ACC112 (cell line): ENCODE data around the gene CELSR1.
A peak's percentile ranks its signal among the peaks of the same experiment; 100 is the strongest.

Source experiments
- H2AFZ ChIP-seq: fragments of 200-600 bp; sonication (generic); one replicate; pipeline ENCODE4 v1.6.0; 2017; ENCODE audit warnings: antibody characterized with exemption, low read length; ENCODE audit not compliant: unreplicated experiment
- H3K27ac ChIP-seq: fragments of 200-600 bp; sonication (generic); 2 replicates; pipeline ENCODE4 v1.5.1; 2014; ENCODE audit warnings: low read depth, mild to moderate bottlenecking, antibody characterized with exemption, low read length, moderate library complexity
- H3K27me3 ChIP-seq: fragments of 200-600 bp; sonication (generic); 2 replicates; pipeline ENCODE4 v1.6.1; 2014; ENCODE audit warnings: mild to moderate bottlenecking, antibody characterized with exemption, low read length, moderate library complexity, mixed read lengths; ENCODE audit not compliant: insufficient read depth
- H3K36me3 ChIP-seq: fragments of 200-600 bp; sonication (generic); 2 replicates; pipeline ENCODE4 v1.6.1; 2016; ENCODE audit warnings: mild to moderate bottlenecking, antibody characterized with exemption, low read length, moderate library complexity, mixed read lengths; ENCODE audit not compliant: insufficient read depth
- H3K4me1 ChIP-seq: fragments of 200-600 bp; sonication (generic); one replicate; pipeline ENCODE4 v1.6.1; 2016; ENCODE audit warnings: low read length, mixed read lengths; ENCODE audit not compliant: insufficient read depth, unreplicated experiment, control insufficient read depth
- H3K4me3 ChIP-seq: fragments of 200-600 bp; sonication (generic); 2 replicates; pipeline ENCODE4 v1.5.1; 2014; ENCODE audit warnings: mild to moderate bottlenecking, low read depth, low read length
- H3K79me2 ChIP-seq: fragments of 200-600 bp; sonication (generic); one replicate; pipeline ENCODE4 v1.6.0; 2016; ENCODE audit warnings: low read length; ENCODE audit not compliant: control insufficient read depth, unreplicated experiment, insufficient read depth

The CELSR1 gene

GRCh38 chr22:46580940-46581537 lies 43.6 kb upstream of the CELSR1 start:
- Histone ChIP-seq H2AFZ (no peak overlapping the region), H3K27ac (no peak overlapping the region), H3K79me2 (no peaks in the 10 kb centered on the region), H3K27me3 (no peaks in the 10 kb centered on the region), H3K4me1 (peaks cover 6% of the 10 kb centered on the region), H3K4me3 (no peak overlapping the region), H3K36me3 (no peaks in the 10 kb centered on the region)

- H3K27ac ChIP-seq, result no peak overlapping the region
- no peaks in the 10 kb centered on the region for H3K79me2 ChIP-seq
- no peak overlapping the region for H2AFZ ChIP-seq
- no peaks in the 10 kb centered on the region for H3K27me3 ChIP-seq
- no peaks in the 10 kb centered on the region for H3K36me3 ChIP-seq
- H3K4me1 ChIP-seq, result peaks cover 6% of the 10 kb centered on the region
- H3K4me3 ChIP-seq, result no peak overlapping the region
Measured at GRCh38 chr22:46579751-46580449, 42.5 kb upstream of the CELSR1 start.

- no peak overlapping the region for H3K4me3 ChIP-seq
Measured at GRCh38 chr22:46578824-46579561, 41.6 kb upstream of the CELSR1 start.

GRCh38 chr22:46578251-46578823 lies 40.9 kb upstream of the CELSR1 start:
- H3K4me1 ChIP-seq, result peaks cover 6% of the 10 kb centered on the region

More at GRCh38 chr22:46578824-46579561, 41.6 kb upstream of the CELSR1 start:
- H3K36me3 ChIP-seq, result no peaks in the 10 kb centered on the region
- peaks cover 6% of the 10 kb centered on the region for H3K4me1 ChIP-seq
- H3K27ac ChIP-seq, result no peak overlapping the region
- no peaks in the 10 kb centered on the region for H3K27me3 ChIP-seq
- H2AFZ ChIP-seq, result no peak overlapping the region
- no peaks in the 10 kb centered on the region for H3K79me2 ChIP-seq

GRCh38 chr22:46577368-46578249 lies 40.2 kb upstream of the CELSR1 start:
- H3K4me1 ChIP-seq, result peaks cover 6% of the 10 kb centered on the region
- H2AFZ ChIP-seq, result no peak overlapping the region
- H3K4me3 ChIP-seq, result peak overlapping the region; percentile 74
- H3K27ac ChIP-seq, result no peak overlapping the region
- H3K36me3 ChIP-seq, result no peaks in the 10 kb centered on the region
- no peaks in the 10 kb centered on the region for H3K27me3 ChIP-seq
- H3K79me2 ChIP-seq, result no peaks in the 10 kb centered on the region

More at GRCh38 chr22:46578251-46578823, 40.9 kb upstream of the CELSR1 start:
- peak overlapping the region; percentile 74 for H3K4me3 ChIP-seq
- no peak overlapping the region for H3K27ac ChIP-seq
- no peaks in the 10 kb centered on the region for H3K79me2 ChIP-seq
- H3K27me3 ChIP-seq, result no peaks in the 10 kb centered on the region
- H3K36me3 ChIP-seq, result no peaks in the 10 kb centered on the region
- no peak overlapping the region for H2AFZ ChIP-seq

- Histone ChIP-seq H3K27me3 (no peaks in the 10 kb centered on the region), H3K79me2 (no peaks in the 10 kb centered on the region), H3K36me3 (no peaks in the 10 kb centered on the region), H2AFZ (no peak overlapping the region), H3K27ac (no peak overlapping the region), H3K4me1 (peaks cover 6% of the 10 kb centered on the region), H3K4me3 (peak overlapping the region; percentile 74)
Measured at GRCh38 chr22:46576556-46577367, 39.3 kb upstream of the CELSR1 start.

GRCh38 chr22:46575911-46576555 lies 38.6 kb upstream of the CELSR1 start:
- no peak overlapping the region for H3K27ac ChIP-seq
- peak overlapping the region; percentile 57 for H3K4me3 ChIP-seq
- H3K36me3 ChIP-seq, result no peaks in the 10 kb centered on the region
- H3K4me1 ChIP-seq, result peaks cover 6% of the 10 kb centered on the region
- no peaks in the 10 kb centered on the region for H3K27me3 ChIP-seq
- H3K79me2 ChIP-seq, result no peaks in the 10 kb centered on the region
- H2AFZ ChIP-seq, result no peak overlapping the region

- no peak overlapping the region for H3K27ac ChIP-seq
- H3K4me1 ChIP-seq, result peaks cover 6% of the 10 kb centered on the region
- no peak overlapping the region for H3K4me3 ChIP-seq
- H3K27me3 ChIP-seq, result no peaks in the 10 kb centered on the region
- no peaks in the 10 kb centered on the region for H3K36me3 ChIP-seq
- H2AFZ ChIP-seq, result no peak overlapping the region
- H3K79me2 ChIP-seq, result no peaks in the 10 kb centered on the region
Measured at GRCh38 chr22:46574993-46575910, 37.8 kb upstream of the CELSR1 start.
